ENCODE results near the gene PAMR1. TPM values are rescaled to one million over a fixed set of nuclear protein-coding genes. Genes with fewer than 3 reads are reported as not detected.

Gene PAMR1
- total and polyA plus RNA-seq, 10 of the 15 experiments (the other 5 are each of a cell fraction or from before 2014, with no cell fraction given) = 0.04 TPM; not detected in 9

DNA sequence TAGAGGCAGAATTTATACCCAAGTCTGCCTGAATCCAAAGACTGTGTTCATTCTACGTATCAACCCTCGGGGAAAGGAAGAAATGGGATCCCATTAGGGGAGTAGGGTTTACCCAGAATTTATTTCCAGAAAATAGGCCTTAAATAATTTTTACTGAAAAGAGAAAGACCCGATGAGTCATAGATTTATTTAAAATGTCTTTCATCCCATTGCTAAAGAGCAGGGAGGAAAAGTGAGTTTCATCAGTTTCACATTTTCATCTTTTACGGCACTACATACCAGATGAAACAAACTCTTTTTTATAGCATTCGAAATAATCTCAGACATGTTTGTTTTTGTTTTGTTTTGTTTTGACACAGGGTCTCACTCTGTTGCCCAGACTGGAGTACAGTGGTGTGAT is 137.4 kb downstream of the PAMR1 start:
- no peaks in the 10 kb centered on the region for H3K79me2 ChIP-seq (ENCODE audit: control insufficient read depth, insufficient read depth, low read length)
- no TSS peak for BruUV-seq (replicated peaks)
- FAIRE-seq (no peak), DNase-seq (ENCODE audit: low read depth, low spot score) (no peak), ATAC-seq (no peak)
- no peak overlapping the region for H3K27ac ChIP-seq (ENCODE audit: control insufficient read depth, insufficient read depth)
- no peak overlapping the region for H2AFZ ChIP-seq (ENCODE audit: control insufficient read depth, low read depth, low read length)
- ChIA-PET CTCF (interaction anchor here (1.0 to 7.3 kb wide), 3 partner anchors 390 to 463 kb away, joined by 3 to 122 read pairs (median 4); no protein-coding TSS in a partner anchor), RAD21 (ENCODE audit: unreplicated experiment) (interaction anchor here (1.0 to 7.6 kb wide), 3 partner anchors 32 to 461 kb away, joined by 3 to 100 read pairs (median 3); no protein-coding TSS in a partner anchor), SMC1A (ENCODE audit: uncharacterized antibody, unreplicated experiment) (interaction anchor here (0.9 to 7.6 kb wide), 10 partner anchors 11 to 460 kb away, joined by 3 to 110 read pairs (median 4); no protein-coding TSS in a partner anchor), POLR2A (no interaction called here)
- no peak overlapping the region for H3K4me2 ChIP-seq (ENCODE audit: control insufficient read depth, insufficient read depth)
- H3K27me3 ChIP-seq (replicated peaks in 1 of 2; ENCODE audit: control insufficient read depth in 2 of 2, insufficient read depth in 2 of 2, low read length in 1 of 2) = no peaks in the 10 kb centered on the region; a peak in 1 of 4 replicates
- in situ Hi-C loops (cut with MboI) (no loop called here), intact Hi-C loops (cut with micrococcal nuclease; ENCODE audit: unreplicated experiment) (no loop called here)
- H3K36me3 ChIP-seq (ENCODE audit: control insufficient read depth in 2 of 2, insufficient read depth in 2 of 2, low read length in 1 of 2) = no peaks in the 10 kb centered on the region
- WGBS (ENCODE audit: insufficient coverage, insufficient replicate concordance, low lambda C conversion rate, missing lambda C conversion rate) = 78% methylated on average over 5 of the region's 5 CpGs
- no peak overlapping the region for H3K4me3 ChIP-seq
- no peaks in the 10 kb centered on the region for H4K20me1 ChIP-seq (ENCODE audit: control insufficient read depth, insufficient read depth)
- no peaks in the 10 kb centered on the region; the same call in 2 of the 3 replicates for H3K9me3 ChIP-seq (replicated peaks; ENCODE audit: control insufficient read depth, insufficient read depth, low read length)
- peaks cover 25% of the 10 kb centered on the region for H3K4me1 ChIP-seq (ENCODE audit: control insufficient read depth, insufficient read depth, low read length)
- no peak overlapping the region for H3K9ac ChIP-seq (ENCODE audit: control insufficient read depth, insufficient read depth, low read length)
- TF ChIP-seq EP300 (IDR thresholded peaks at IDR 0.05; ENCODE audit: borderline replicate concordance in 1 of 2, control insufficient read depth in 1 of 2, low read depth in 2 of 2, low read length in 2 of 2) = no peak
- TF ChIP-seq SRF (IDR thresholded peaks at IDR 0.05; ENCODE audit: low read depth in 2 of 2, low read length in 2 of 2) = no peak
- no peak for TF ChIP-seq FOXK2 (IDR thresholded peaks at IDR 0.05)
- no peak for TF ChIP-seq ZNF274 (IDR thresholded peaks at IDR 0.05; ENCODE audit: insufficient read depth, insufficient read length)
- no peak for TF ChIP-seq TCF3 (IDR thresholded peaks at IDR 0.05; ENCODE audit: borderline replicate concordance, insufficient read depth, low read depth, low read length)
- TF ChIP-seq YBX1 (IDR thresholded peaks at IDR 0.05) = no peak
- no peak for TF ChIP-seq HSF1 (IDR thresholded peaks at IDR 0.05; ENCODE audit: low read depth, low read length)
- no peak for TF ChIP-seq HCFC1 (IDR thresholded peaks at IDR 0.05; ENCODE audit: low read length)
- TF ChIP-seq MTA3 (IDR thresholded peaks at IDR 0.05; ENCODE audit: borderline replicate concordance, low read length) = no peak
- TF ChIP-seq, protein P1, sequence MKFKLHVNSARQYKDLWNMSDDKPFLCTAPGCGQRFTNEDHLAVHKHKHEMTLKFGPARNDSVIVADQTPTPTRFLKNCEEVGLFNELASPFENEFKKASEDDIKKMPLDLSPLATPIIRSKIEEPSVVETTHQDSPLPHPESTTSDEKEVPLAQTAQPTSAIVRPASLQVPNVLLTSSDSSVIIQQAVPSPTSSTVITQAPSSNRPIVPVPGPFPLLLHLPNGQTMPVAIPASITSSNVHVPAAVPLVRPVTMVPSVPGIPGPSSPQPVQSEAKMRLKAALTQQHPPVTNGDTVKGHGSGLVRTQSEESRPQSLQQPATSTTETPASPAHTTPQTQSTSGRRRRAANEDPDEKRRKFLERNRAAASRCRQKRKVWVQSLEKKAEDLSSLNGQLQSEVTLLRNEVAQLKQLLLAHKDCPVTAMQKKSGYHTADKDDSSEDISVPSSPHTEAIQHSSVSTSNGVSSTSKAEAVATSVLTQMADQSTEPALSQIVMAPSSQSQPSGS (IDR thresholded peaks at IDR 0.05; ENCODE audit: low read length) = no peak
- TF ChIP-seq MTA2 (IDR thresholded peaks at IDR 0.05; ENCODE audit: low read depth) = no peak
- TF ChIP-seq ZNF622 (IDR thresholded peaks at IDR 0.05) = no peak
- TF ChIP-seq STAT3 (IDR thresholded peaks at IDR 0.05; ENCODE audit: low read depth, low read length) = no peak
- no peak for TF ChIP-seq POU2F2 (IDR thresholded peaks at IDR 0.05; ENCODE audit: borderline replicate concordance, low read depth, low read length)
- TF ChIP-seq NFYB (IDR thresholded peaks at IDR 0.05; ENCODE audit: insufficient read depth, low read depth, low read length) = no peak
- TF ChIP-seq POLR2AphosphoS2 (IDR thresholded peaks at IDR 0.05; ENCODE audit: low read depth, low read length) = no peak
- TF ChIP-seq, protein P2, sequence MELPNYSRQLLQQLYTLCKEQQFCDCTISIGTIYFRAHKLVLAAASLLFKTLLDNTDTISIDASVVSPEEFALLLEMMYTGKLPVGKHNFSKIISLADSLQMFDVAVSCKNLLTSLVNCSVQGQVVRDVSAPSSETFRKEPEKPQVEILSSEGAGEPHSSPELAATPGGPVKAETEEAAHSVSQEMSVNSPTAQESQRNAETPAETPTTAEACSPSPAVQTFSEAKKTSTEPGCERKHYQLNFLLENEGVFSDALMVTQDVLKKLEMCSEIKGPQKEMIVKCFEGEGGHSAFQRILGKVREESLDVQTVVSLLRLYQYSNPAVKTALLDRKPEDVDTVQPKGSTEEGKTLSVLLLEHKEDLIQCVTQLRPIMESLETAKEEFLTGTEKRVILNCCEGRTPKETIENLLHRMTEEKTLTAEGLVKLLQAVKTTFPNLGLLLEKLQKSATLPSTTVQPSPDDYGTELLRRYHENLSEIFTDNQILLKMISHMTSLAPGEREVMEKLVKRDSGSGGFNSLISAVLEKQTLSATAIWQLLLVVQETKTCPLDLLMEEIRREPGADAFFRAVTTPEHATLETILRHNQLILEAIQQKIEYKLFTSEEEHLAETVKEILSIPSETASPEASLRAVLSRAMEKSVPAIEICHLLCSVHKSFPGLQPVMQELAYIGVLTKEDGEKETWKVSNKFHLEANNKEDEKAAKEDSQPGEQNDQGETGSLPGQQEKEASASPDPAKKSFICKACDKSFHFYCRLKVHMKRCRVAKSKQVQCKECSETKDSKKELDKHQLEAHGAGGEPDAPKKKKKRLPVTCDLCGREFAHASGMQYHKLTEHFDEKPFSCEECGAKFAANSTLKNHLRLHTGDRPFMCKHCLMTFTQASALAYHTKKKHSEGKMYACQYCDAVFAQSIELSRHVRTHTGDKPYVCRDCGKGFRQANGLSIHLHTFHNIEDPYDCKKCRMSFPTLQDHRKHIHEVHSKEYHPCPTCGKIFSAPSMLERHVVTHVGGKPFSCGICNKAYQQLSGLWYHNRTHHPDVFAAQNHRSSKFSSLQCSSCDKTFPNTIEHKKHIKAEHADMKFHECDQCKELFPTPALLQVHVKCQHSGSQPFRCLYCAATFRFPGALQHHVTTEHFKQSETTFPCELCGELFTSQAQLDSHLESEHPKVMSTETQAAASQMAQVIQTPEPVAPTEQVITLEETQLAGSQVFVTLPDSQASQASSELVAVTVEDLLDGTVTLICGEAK (IDR thresholded peaks at IDR 0.05; ENCODE audit: borderline replicate concordance) = no peak
- TF ChIP-seq CBFB (IDR thresholded peaks at IDR 0.05; ENCODE audit: low read depth) = no peak
